CD8-positive, alpha-beta memory T cell (primary cell): ENCODE data around the gene LDLRAD2. TPM values are rescaled to one million over a fixed set of nuclear protein-coding genes. Genes with fewer than 3 reads are reported as not detected.

Experiments
- CTCF ChIA-PET: fragments of 350-600 bp; sonication (Branson Sonifier 250); formaldehyde crosslinking; loops from one replicate; lab custom pipeline; 2021; ENCODE audit warnings: antibody characterized with exemption; lab: Charles Lee
- POLR2A ChIA-PET: fragments of 350-600 bp; sonication (Branson Sonifier 250); formaldehyde crosslinking; loops from one replicate; lab custom pipeline; 2021; ENCODE audit warnings: antibody characterized with exemption; lab: Charles Lee
- DNase-seq, 5 donors: peaks; one replicate each; pipeline versions ENCODE4 v3.0.0 to v3.0.0-alpha.2; 2020 to 2022; ENCODE audit warnings: mixed read lengths in 1 of 5
- H3K27ac ChIP-seq: one replicate; pipeline ENCODE4 v1.7.0; 2013; ENCODE audit warnings: low read depth, mild to moderate bottlenecking, low read length, moderate library complexity
- H3K27me3 ChIP-seq: 2 replicates; pipeline ENCODE4 v1.7.0; 2013; ENCODE audit warnings: low read length, mild to moderate bottlenecking; ENCODE audit not compliant: insufficient read depth, poor library complexity, severe bottlenecking
- H3K36me3 ChIP-seq: 2 replicates; pipeline ENCODE4 v1.7.0; 2013; ENCODE audit warnings: mild to moderate bottlenecking, low read length, moderate library complexity; ENCODE audit not compliant: insufficient read depth
- H3K4me1 ChIP-seq: 2 replicates; pipeline ENCODE4 v1.7.0; 2013; ENCODE audit warnings: mild to moderate bottlenecking, low read length, moderate library complexity; ENCODE audit not compliant: insufficient read depth
- H3K4me3 ChIP-seq: 2 replicates; pipeline ENCODE4 v1.7.0; 2013; ENCODE audit warnings: mild to moderate bottlenecking, low read length
- H3K9me3 ChIP-seq: 2 replicates; pipeline ENCODE4 v1.7.0; 2013; ENCODE audit warnings: mild to moderate bottlenecking, low read length
- H3K27ac Mint-ChIP-seq, 8 donors: one replicate each; pipeline ENCODE4 v1.8.0; 2020 to 2021; ENCODE audit warnings: mixed read lengths in 8 of 8, mild to moderate bottlenecking in 6 of 8, inconsistent platforms in 3 of 8, moderate library complexity in 3 of 8
- H3K27me3 Mint-ChIP-seq, 2 donors: one replicate each; pipeline ENCODE4 v1.8.0; 2020 to 2021; ENCODE audit warnings: mixed read lengths in 2 of 2, mild to moderate bottlenecking in 1 of 2, moderate library complexity in 1 of 2
- H3K36me3 Mint-ChIP-seq, 3 donors: one replicate each; pipeline ENCODE4 v1.8.0; 2020 to 2021; ENCODE audit warnings: mixed read lengths in 3 of 3, inconsistent platforms in 1 of 3, mild to moderate bottlenecking in 1 of 3
- H3K4me1 Mint-ChIP-seq, 3 donors: one replicate each; pipeline ENCODE4 v1.8.0; 2020 to 2021; ENCODE audit warnings: mixed read lengths in 3 of 3, inconsistent platforms in 1 of 3, mild to moderate bottlenecking in 1 of 3
- H3K4me3 Mint-ChIP-seq, 7 donors: one replicate each; pipeline ENCODE4 v1.8.0; 2020 to 2021; ENCODE audit warnings: mixed read lengths in 7 of 7, mild to moderate bottlenecking in 6 of 7, moderate library complexity in 4 of 7, inconsistent platforms in 2 of 7
- H3K9me3 Mint-ChIP-seq, 5 donors: one replicate each; pipeline ENCODE4 v1.8.0; 2020 to 2022; ENCODE audit warnings: mixed read lengths in 5 of 5, mild to moderate bottlenecking in 3 of 5, moderate library complexity in 2 of 5, inconsistent platforms in 1 of 5
- polyA plus RNA-seq: library from polyadenylated mRNA; unstranded; fragments of 300-500 nt; fragmentation: Illumina TruSeq; gene quantifications from one replicate; pipeline ENCODE4 v1.2.3, GENCODE V29; 2021
- total RNA-seq, 2 experiments: library from RNA; stranded (reverse); gene quantifications; one replicate each; pipeline ENCODE4 v1.2.3, GENCODE V29; 2021

LDLRAD2 gene
- total and polyA plus RNA-seq, 3 experiments from 2014 or later = not detected

- ChIA-PET CTCF (no interaction called here), POLR2A (no interaction called here)
- Histone ChIP-seq H3K27ac (no peak overlapping the region), H3K4me1 (no peaks in the 10 kb centered on the region), H3K36me3 (no peaks in the 10 kb centered on the region), H3K4me3 (no peak overlapping the region), H3K9me3 (no peaks in the 10 kb centered on the region), H3K27me3 (no peaks in the 10 kb centered on the region)
- Mint-ChIP-seq H3K4me1 (no peaks in the 10 kb centered on the region), H3K9me3 (peaks cover 4 to 16% (median 10%) of the 10 kb centered on the region in 5 donors), H3K27me3 (peaks cover 0 to 2% of the 10 kb centered on the region in 2 donors), H3K27ac (no peak overlapping the region), H3K36me3 (peaks cover 3 to 9% (median 3%) of the 10 kb centered on the region in 3 donors), H3K4me3 (no peak overlapping the region)
- no peak for DNase-seq
Measured at GRCh38 chr1:21836729-21837128, 24.7 kb downstream of the LDLRAD2 start.

- CTCF ChIA-PET = no interaction called here
- peaks cover 0 to 2% of the 10 kb centered on the region in 2 donors for H3K27me3 Mint-ChIP-seq
- H3K4me3 ChIP-seq = no peak overlapping the region
- H3K9me3 ChIP-seq = no peaks in the 10 kb centered on the region
- peaks cover 3 to 5% (median 3%) of the 10 kb centered on the region in 3 donors for H3K36me3 Mint-ChIP-seq
- no peak overlapping the region for H3K4me3 Mint-ChIP-seq
- DNase-seq = no peak
- H3K27me3 ChIP-seq = no peaks in the 10 kb centered on the region
- POLR2A ChIA-PET = no interaction called here
- H3K4me1 ChIP-seq = no peaks in the 10 kb centered on the region
- no peak overlapping the region for H3K27ac Mint-ChIP-seq
- peaks cover 4 to 16% (median 10%) of the 10 kb centered on the region in 5 donors for H3K9me3 Mint-ChIP-seq
- no peaks in the 10 kb centered on the region for H3K36me3 ChIP-seq
- H3K27ac ChIP-seq = no peak overlapping the region
- H3K4me1 Mint-ChIP-seq = no peaks in the 10 kb centered on the region
Measured at GRCh38 chr1:21837476-21837875, 25.4 kb downstream of the LDLRAD2 start.

GRCh38 chr1:21838359-21839157 lies 26.5 kb downstream of the LDLRAD2 start:
- POLR2A ChIA-PET = no interaction called here

GRCh38 chr1:21839337-21840037 lies 27.4 kb downstream of the LDLRAD2 start:
- Mint-ChIP-seq H3K36me3 (peaks cover 0 to 5% (median 3%) of the 10 kb centered on the region in 3 donors), H3K27me3 (no peaks in the 10 kb centered on the region), H3K9me3 (peaks cover 0 to 6% (median 2%) of the 10 kb centered on the region in 5 donors), H3K4me3 (no peak overlapping the region), H3K27ac (no peak overlapping the region), H3K4me1 (no peaks in the 10 kb centered on the region)
- DNase-seq = no peak
- Histone ChIP-seq H3K4me3 (no peak overlapping the region), H3K9me3 (no peaks in the 10 kb centered on the region), H3K4me1 (no peaks in the 10 kb centered on the region), H3K27ac (no peak overlapping the region), H3K27me3 (no peaks in the 10 kb centered on the region), H3K36me3 (no peaks in the 10 kb centered on the region)
- CTCF ChIA-PET = no interaction called here
- POLR2A ChIA-PET = no interaction called here

More at GRCh38 chr1:21838359-21839157, 26.5 kb downstream of the LDLRAD2 start:
- Mint-ChIP-seq H3K4me1 (no peaks in the 10 kb centered on the region), H3K4me3 (no peak overlapping the region), H3K27me3 (no peaks in the 10 kb centered on the region), H3K9me3 (peaks cover 0 to 13% (median 9%) of the 10 kb centered on the region in 5 donors), H3K36me3 (peaks cover 3 to 5% (median 3%) of the 10 kb centered on the region in 3 donors), H3K27ac (no peak overlapping the region)
- Histone ChIP-seq H3K9me3 (no peaks in the 10 kb centered on the region), H3K27ac (no peak overlapping the region), H3K27me3 (no peaks in the 10 kb centered on the region), H3K4me3 (no peak overlapping the region), H3K4me1 (no peaks in the 10 kb centered on the region), H3K36me3 (no peaks in the 10 kb centered on the region)
- DNase-seq = no peak
- CTCF ChIA-PET = interaction anchor here (1.0 kb wide), 1 partner anchor 125 kb away, joined by 3 read pairs; no protein-coding TSS in a partner anchor

GRCh38 chr1:21840981-21841380 lies 28.9 kb downstream of the LDLRAD2 start:
- Mint-ChIP-seq H3K4me1 (no peaks in the 10 kb centered on the region), H3K9me3 (no peaks in the 10 kb centered on the region), H3K27me3 (no peaks in the 10 kb centered on the region), H3K4me3 (no peak overlapping the region), H3K36me3 (no peaks in the 10 kb centered on the region), H3K27ac (peak overlapping the region in 1 of 8 donors; percentile 34)
- CTCF ChIA-PET = no interaction called here
- no peak overlapping the region for H3K4me3 ChIP-seq
- no peaks in the 10 kb centered on the region for H3K4me1 ChIP-seq
- no peaks in the 10 kb centered on the region for H3K27me3 ChIP-seq
- POLR2A ChIA-PET = no interaction called here
- H3K27ac ChIP-seq = no peak overlapping the region
- H3K36me3 ChIP-seq = no peaks in the 10 kb centered on the region
- no peaks in the 10 kb centered on the region for H3K9me3 ChIP-seq
- no peak for DNase-seq

GRCh38 chr1:21841852-21842466 lies 29.9 kb downstream of the LDLRAD2 start:
- Mint-ChIP-seq H3K4me1 (no peaks in the 10 kb centered on the region), H3K4me3 (no peak overlapping the region), H3K9me3 (no peaks in the 10 kb centered on the region), H3K36me3 (no peaks in the 10 kb centered on the region), H3K27ac (no peak overlapping the region), H3K27me3 (no peaks in the 10 kb centered on the region)
- Histone ChIP-seq H3K27ac (no peak overlapping the region), H3K9me3 (no peaks in the 10 kb centered on the region), H3K4me1 (no peaks in the 10 kb centered on the region), H3K36me3 (no peaks in the 10 kb centered on the region), H3K4me3 (no peak overlapping the region), H3K27me3 (no peaks in the 10 kb centered on the region)
- no peak for DNase-seq
- POLR2A ChIA-PET = no interaction called here
- CTCF ChIA-PET = no interaction called here

GRCh38 chr1:21842606-21843162 lies 30.6 kb downstream of the LDLRAD2 start:
- Histone ChIP-seq H3K4me3 (no peak overlapping the region), H3K27me3 (no peaks in the 10 kb centered on the region), H3K36me3 (no peaks in the 10 kb centered on the region), H3K27ac (no peak overlapping the region), H3K9me3 (no peaks in the 10 kb centered on the region), H3K4me1 (no peaks in the 10 kb centered on the region)
- Mint-ChIP-seq H3K27me3 (no peaks in the 10 kb centered on the region), H3K27ac (no peak overlapping the region), H3K9me3 (no peaks in the 10 kb centered on the region), H3K4me3 (no peak overlapping the region), H3K4me1 (no peaks in the 10 kb centered on the region), H3K36me3 (no peaks in the 10 kb centered on the region)
- CTCF ChIA-PET = no interaction called here
- POLR2A ChIA-PET = no interaction called here
- DNase-seq = no peak

- H3K9me3 Mint-ChIP-seq = no peaks in the 10 kb centered on the region
- no peaks in the 10 kb centered on the region for H3K4me1 ChIP-seq
- H3K9me3 ChIP-seq = no peaks in the 10 kb centered on the region
- H3K36me3 ChIP-seq = no peaks in the 10 kb centered on the region
- POLR2A ChIA-PET = no interaction called here
- H3K27me3 Mint-ChIP-seq = no peaks in the 10 kb centered on the region
- no peak overlapping the region for H3K27ac Mint-ChIP-seq
- H3K27ac ChIP-seq = no peak overlapping the region
- no peak overlapping the region for H3K4me3 Mint-ChIP-seq
- H3K36me3 Mint-ChIP-seq = no peaks in the 10 kb centered on the region
- H3K4me1 Mint-ChIP-seq = no peaks in the 10 kb centered on the region
- CTCF ChIA-PET = no interaction called here
- no peak overlapping the region for H3K4me3 ChIP-seq
- no peak for DNase-seq
- no peaks in the 10 kb centered on the region for H3K27me3 ChIP-seq
Measured at GRCh38 chr1:21843208-21843607, 31.1 kb downstream of the LDLRAD2 start.
